ENCODE results near the gene ADISSP. TPM values are rescaled to one million over a fixed set of nuclear protein-coding genes. Genes with fewer than 3 reads are reported as not detected.

ADISSP gene
- total and polyA plus RNA-seq, 2 of the 8 experiments (the other 6 are each of a cell fraction or from before 2014, with no cell fraction given), result 111 to 141 TPM

DNA sequence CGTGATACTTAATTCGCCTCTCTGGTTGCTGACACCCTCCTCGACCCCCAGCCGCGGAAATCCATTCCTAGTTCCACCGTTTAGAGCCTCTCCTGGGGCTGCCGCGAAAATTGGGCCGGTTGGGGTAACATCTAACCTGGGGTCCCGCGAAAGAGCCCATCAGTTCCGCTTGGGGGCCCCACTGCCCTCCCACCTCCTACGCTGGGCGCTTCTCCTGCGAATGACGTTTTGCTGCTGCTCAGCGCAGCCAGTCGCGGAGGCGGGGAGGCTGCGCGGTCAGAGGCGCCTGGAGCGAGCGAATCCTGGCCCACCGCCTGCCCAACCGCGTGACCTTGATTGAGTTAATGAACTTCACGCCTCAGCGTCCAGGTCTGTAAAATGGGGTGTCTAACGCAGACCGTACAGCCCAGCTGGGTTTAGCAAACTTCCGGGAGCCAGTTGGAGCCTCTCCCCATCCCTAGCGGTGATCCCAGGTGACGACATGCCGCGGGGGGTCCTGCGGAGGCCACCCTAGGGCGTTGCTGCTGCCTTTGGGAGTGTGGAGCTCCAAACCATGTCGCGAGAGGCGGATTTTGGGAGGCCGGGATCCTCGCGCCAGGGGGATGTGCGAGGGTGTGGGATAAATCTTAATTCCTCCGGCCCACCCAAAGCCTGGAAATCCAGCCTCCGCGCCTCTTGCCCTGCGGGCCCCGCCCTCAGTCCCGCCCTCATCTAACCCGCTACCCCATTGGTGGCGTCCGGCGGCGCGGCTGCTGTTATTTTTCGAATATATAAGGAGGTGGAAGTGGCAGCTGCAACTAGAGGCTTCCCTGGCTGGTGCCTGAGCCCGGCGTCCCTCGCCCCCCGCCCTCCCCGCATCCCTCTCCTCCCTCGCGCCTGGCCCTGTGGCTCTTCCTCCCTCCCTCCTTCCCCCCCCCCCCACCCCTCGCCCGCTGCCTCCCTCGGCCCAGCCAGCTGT, 28.2 kb upstream of the ADISSP start, which contains the start of gene CDC25B (continued):
- TF ChIP-seq RXRA (IDR thresholded peaks at IDR 0.05; ENCODE audit: insufficient read depth, low read depth, low read length) (0 out of 2 replicates have a peak, but pooled peaks have one; percentile 54), POLR2AphosphoS5 (IDR thresholded peaks at IDR 0.05; ENCODE audit: low read depth, low read length) (peak; percentile 76), SRF (IDR thresholded peaks at IDR 0.05; ENCODE audit: low read depth, low read length) (no peak), EGR1 (IDR thresholded peaks at IDR 0.05; ENCODE audit: borderline replicate concordance, low read depth, low read length) (peak; percentile 45; the same call in 1 of the 2 replicates), POLR2A (IDR thresholded peaks at IDR 0.05; ENCODE audit: control extremely low read depth in 1 of 2, low read depth in 2 of 2, low read length in 2 of 2) (no peak; a peak in 1 of 3 replicates), SIN3A (conservative IDR thresholded peaks at IDR 0.05 in 1 of 2, IDR thresholded peaks at IDR 0.05 in 1 of 2; ENCODE audit: low read depth in 1 of 2, low read length in 2 of 2) (peak in 1 of 2 experiments; percentile 74; a peak in 2 of 4 replicates), RNF2 (IDR thresholded peaks at IDR 0.05; ENCODE audit: borderline replicate concordance, low read depth, low read length, missing control alignments, poor library complexity, severe bottlenecking) (no peak), KDM1A (IDR thresholded peaks at IDR 0.05; ENCODE audit: borderline replicate concordance, low read length) (peak; percentile 97), TBP (IDR thresholded peaks at IDR 0.05; ENCODE audit: low read depth, low read length) (peak; percentile 68; the same call in 1 of the 2 replicates), SAP30 (IDR thresholded peaks at IDR 0.05; ENCODE audit: insufficient read depth, insufficient replicate concordance, low read length) (no peak), CREB1 (IDR thresholded peaks at IDR 0.05) (peak; percentile 69), HDAC6 (IDR thresholded peaks at IDR 0.05; ENCODE audit: low read depth, low read length) (no peak), ZNF274 (IDR thresholded peaks at IDR 0.05; ENCODE audit: borderline replicate concordance, extremely low read depth, low read length) (no peak)
- TF ChIP-seq, protein P1, sequence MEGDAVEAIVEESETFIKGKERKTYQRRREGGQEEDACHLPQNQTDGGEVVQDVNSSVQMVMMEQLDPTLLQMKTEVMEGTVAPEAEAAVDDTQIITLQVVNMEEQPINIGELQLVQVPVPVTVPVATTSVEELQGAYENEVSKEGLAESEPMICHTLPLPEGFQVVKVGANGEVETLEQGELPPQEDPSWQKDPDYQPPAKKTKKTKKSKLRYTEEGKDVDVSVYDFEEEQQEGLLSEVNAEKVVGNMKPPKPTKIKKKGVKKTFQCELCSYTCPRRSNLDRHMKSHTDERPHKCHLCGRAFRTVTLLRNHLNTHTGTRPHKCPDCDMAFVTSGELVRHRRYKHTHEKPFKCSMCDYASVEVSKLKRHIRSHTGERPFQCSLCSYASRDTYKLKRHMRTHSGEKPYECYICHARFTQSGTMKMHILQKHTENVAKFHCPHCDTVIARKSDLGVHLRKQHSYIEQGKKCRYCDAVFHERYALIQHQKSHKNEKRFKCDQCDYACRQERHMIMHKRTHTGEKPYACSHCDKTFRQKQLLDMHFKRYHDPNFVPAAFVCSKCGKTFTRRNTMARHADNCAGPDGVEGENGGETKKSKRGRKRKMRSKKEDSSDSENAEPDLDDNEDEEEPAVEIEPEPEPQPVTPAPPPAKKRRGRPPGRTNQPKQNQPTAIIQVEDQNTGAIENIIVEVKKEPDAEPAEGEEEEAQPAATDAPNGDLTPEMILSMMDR (IDR thresholded peaks at IDR 0.05; ENCODE audit: control extremely low read depth in 1 of 3, insufficient read depth in 1 of 3, low read depth in 1 of 3, low read length in 3 of 3), result peak in 2 of 3 experiments; percentile 23 to 45; a peak in 2 of 4 replicates
- TF ChIP-seq, protein P2, sequence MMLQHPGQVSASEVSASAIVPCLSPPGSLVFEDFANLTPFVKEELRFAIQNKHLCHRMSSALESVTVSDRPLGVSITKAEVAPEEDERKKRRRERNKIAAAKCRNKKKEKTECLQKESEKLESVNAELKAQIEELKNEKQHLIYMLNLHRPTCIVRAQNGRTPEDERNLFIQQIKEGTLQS (IDR thresholded peaks at IDR 0.05; ENCODE audit: insufficient read depth, low read depth, low read length), result no peak
- TF ChIP-seq, protein P3, sequence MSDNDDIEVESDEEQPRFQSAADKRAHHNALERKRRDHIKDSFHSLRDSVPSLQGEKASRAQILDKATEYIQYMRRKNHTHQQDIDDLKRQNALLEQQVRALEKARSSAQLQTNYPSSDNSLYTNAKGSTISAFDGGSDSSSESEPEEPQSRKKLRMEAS (IDR thresholded peaks at IDR 0.05), result peak; percentile 89
- TF ChIP-seq, protein P4, sequence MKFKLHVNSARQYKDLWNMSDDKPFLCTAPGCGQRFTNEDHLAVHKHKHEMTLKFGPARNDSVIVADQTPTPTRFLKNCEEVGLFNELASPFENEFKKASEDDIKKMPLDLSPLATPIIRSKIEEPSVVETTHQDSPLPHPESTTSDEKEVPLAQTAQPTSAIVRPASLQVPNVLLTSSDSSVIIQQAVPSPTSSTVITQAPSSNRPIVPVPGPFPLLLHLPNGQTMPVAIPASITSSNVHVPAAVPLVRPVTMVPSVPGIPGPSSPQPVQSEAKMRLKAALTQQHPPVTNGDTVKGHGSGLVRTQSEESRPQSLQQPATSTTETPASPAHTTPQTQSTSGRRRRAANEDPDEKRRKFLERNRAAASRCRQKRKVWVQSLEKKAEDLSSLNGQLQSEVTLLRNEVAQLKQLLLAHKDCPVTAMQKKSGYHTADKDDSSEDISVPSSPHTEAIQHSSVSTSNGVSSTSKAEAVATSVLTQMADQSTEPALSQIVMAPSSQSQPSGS (IDR thresholded peaks at IDR 0.05; ENCODE audit: low read length), result peak; percentile 74; the same call in 1 of the 2 replicates
